LNCAP (cell line): ENCODE results near the gene HLA-A.

Experiments
- CTCF ChIP-seq: fragments of 450-650 bp; IDR thresholded peaks from 2 replicates; pipeline ENCODE4 v1.5.1; 2017; ENCODE audit warnings: mild to moderate bottlenecking

Gene HLA-A

DNA sequence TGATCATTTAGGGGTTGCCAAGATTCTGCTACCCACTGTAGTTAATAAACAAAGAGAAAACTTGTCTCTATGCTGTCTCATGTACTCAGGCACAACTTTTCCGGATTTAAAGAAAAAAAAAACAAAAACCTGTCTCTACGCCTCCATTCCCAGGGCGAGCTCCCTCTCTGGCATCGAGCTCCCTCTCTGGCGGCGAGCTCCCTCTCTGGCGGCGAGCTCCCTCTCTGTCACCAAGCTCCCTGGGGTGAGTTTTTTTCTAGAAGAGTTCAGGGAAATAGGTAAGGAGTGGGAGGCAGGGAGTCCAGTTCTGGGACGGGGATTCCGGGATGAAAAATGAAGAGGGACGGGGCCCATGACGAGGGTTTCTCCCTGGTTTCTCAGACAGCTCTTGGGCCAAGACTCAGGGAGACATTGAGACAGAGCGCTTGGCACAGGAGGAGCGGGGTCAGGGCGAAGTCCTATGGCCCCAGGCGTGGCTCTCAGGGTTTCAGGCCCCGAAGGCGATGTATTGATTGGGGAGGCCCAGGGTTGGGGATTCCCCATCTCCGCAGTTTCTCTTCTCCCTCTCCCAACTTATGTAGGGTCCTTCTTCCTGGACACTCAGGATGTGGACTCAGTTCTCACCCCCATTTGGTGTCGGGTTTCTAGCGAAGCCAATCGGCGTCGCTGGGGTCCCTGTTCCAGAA is 16.5 kb upstream of the HLA-A start:
- no peak for TF ChIP-seq CTCF

DNA sequence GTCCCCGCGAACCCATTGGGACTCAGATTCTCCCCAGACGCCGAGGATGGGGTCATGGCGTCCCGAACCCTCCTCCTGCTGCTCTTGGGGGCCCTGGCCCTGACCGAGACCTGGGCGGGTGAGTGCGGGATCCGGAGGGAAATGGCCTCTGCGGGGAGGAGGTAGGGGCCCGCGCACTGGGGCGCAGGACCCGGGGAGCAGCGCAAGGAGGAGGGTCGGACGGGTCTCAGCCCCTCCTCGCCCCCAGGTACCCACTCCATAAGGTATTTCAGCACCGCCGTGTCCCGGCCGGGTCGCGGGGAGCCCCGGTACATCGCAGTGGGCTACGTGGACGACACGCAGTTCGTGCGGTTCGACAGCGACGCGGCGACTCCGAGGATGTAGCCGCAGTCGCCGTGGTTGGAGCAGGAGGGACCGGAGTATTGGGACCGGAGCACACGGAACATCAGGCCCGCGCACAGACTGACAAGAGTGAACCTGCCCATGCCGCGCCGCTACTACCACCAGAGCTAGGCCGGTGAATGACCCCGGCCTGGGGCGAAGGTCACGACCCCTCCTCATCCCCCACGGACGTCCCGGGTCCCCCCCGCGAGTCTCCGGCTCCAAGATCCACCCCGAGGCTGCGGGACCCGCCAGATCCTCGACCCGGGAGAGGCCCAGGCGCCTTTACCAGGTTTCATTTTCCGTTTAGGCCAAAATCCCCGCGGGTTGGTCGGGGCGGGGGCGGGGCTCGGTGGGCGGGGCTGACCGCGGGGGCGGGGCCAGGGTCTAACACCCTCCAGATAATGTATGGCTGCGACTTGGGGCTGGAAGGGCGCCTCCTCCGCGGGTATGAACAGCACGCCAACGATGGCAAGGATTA is 15.7 kb upstream of the HLA-A start:
- no peak for TF ChIP-seq CTCF

- no peak for TF ChIP-seq CTCF
Observed at GRCh38 chr6:29927275-29927569, 15.1 kb upstream of the HLA-A start.

DNA sequence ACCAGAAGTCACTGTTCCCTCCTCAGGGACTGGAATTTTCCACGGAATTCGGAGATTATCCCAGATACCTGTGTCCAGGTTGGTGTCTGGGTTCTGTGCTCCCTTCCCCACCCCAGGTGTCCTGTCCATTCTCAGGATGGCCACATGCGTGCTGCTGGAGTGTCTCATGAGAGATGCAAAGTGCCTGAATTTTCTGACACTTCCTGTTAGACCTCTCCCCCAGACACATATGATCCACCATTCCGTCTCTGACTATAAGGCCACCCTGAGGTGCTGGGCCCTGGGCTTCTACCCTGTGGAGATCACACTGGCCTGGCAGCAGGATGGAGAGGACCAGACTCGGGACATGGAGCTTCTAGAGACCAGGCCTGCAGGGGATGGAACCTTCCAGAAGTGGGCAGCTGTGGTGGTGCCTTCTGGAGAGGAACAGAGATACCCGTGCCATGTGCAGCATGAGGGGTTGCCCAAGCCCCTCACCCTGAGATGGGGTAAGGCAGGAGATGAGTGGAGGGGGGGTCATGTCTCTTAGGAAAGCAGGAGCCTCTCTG is 14.4 kb upstream of the HLA-A start:
- TF ChIP-seq CTCF: no peak

- no peak for TF ChIP-seq CTCF
Observed at GRCh38 chr6:29933955-29934354, 8.4 kb upstream of the HLA-A start.

GRCh38 chr6:29935273-29935955 is 6.9 kb upstream of the HLA-A start:
- TF ChIP-seq CTCF: no peak

DNA sequence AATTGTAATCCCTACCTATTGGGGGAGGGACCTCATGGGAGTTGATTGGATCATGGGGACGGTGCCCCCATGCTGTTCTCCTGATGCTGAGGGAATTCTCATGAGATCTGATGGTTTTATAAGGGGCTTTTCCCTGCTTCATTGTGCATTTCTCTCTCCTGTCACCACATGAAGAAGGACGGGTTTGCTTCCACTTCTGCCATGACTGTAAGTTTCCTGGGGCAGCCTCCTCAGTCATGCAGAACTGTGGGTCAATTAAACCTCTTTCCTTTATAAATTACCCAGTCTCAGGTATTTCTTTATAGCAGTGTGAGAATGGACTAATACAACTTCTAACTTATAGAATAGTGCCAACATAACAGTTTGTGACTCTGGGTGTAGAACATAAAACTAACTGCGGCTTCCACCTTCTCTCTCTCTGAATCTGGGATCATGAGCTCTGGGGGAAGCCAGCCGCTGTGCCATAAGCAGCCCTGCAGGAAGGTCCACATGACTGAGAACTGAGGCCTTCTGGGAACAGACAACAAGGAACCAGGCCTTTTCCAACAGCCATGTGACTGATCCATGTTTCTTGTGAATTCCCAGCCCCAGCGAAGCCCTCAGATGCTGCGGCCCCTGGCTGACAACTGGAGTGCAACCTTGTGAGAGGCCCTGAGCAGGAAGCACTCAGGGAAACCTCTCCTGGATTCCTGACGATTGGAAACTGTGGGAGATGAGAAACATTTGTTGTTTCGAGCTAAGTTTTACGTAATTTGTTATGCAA is 3.4 kb upstream of the HLA-A start:
- no peak for TF ChIP-seq CTCF
